Right lobe of liver (tissue), 6 donors: ENCODE data around the gene HECW1. TPM values are rescaled to one million over a fixed set of nuclear protein-coding genes. Genes with fewer than 3 reads are reported as not detected.

Experiments used
- ATAC-seq, 4 donors: fragments of 200-7000 bp; cut with Tn5 transposase; one replicate each; pipeline ENCODE4 v1.9.1; 2020; ENCODE audit warnings: mild to moderate bottlenecking in 4 of 4, moderate library complexity in 4 of 4
- DNase-seq, 3 donors: peaks; one replicate each; pipeline ENCODE4 v3.0.0-alpha.2; 2020
- H3K27ac ChIP-seq, 3 donors: fragments of 200-600 bp; one replicate each; pipeline ENCODE4 v1.8.0; 2022
- H3K27me3 ChIP-seq, 2 donors: fragments of 200-600 bp; one replicate each; pipeline ENCODE4 v1.8.0; 2022
- H3K36me3 ChIP-seq, 4 donors: fragments of 200-600 bp; sonication (generic) in 1 of 4; one replicate each; pipeline versions ENCODE4 v1.5.1 to v1.8.0; 2017 to 2022; ENCODE audit warnings: control low read depth in 1 of 4
- H3K4me1 ChIP-seq, 4 donors: fragments of 200-600 bp; sonication (generic) in 1 of 4; one replicate each; pipeline versions ENCODE4 v1.5.1 to v1.8.0; 2017 to 2022; ENCODE audit warnings: control low read depth in 1 of 4
- H3K4me3 ChIP-seq, 3 donors: fragments of 200-600 bp; one replicate each; pipeline ENCODE4 v1.8.0; 2022
- H3K9me3 ChIP-seq, 4 donors: fragments of 200-600 bp; sonication (generic) in 1 of 4; one replicate each; pipeline versions ENCODE4 v1.5.1 to v1.8.0; 2017 to 2022; ENCODE audit warnings: control low read depth in 1 of 4
- CTCF ChIP-seq, 4 donors: fragments of 200-600 bp in 3 of 4; fragments of 450-650 bp in 1 of 4; IDR thresholded peaks; one replicate each; pipeline versions ENCODE4 v1.5.1 to v1.8.0; 2016 to 2022; ENCODE audit warnings: antibody characterized with exemption in 4 of 4, mild to moderate bottlenecking in 2 of 4
- POLR2A ChIP-seq: fragments of 450-650 bp; IDR thresholded peaks from one replicate; pipeline ENCODE4 v1.6.1; 2017; ENCODE audit warnings: antibody characterized with exemption, mild to moderate bottlenecking
- WGBS: methylation state at CpG from one replicate; pipeline ENCODE4 v1.1.6; 2018; ENCODE audit warnings: low coverage, low lambda C conversion rate; ENCODE audit not compliant: insufficient coverage; ENCODE audit errors: missing lambda C conversion rate; 5-methylcytosine and 5-hydroxymethylcytosine counted together
- intact Hi-C, 2 donors: fragments of 100-400 bp; cut with DNase I; formaldehyde crosslinking; loops; one replicate each; pipeline versions ENCODE4 v1.11.2 to v1.14.1; 2022
- total RNA-seq, 6 experiments: library from RNA; depleted of rRNA in 2 of 6; stranded (reverse); fragments of >200 nt in 2 of 6; fragmentation: NEBNext Ultra II Directional in 3 of 6; extraction: Animal tissue kit (Norgen Biotek cat#: 25700) in 3 of 6; gene quantifications; one replicate each; pipeline versions ENCODE4 v1.1.0 to v1.2.4, GENCODE V29; 2016 to 2023
- donor health status: DM: no; HTN: yes; CAD: no.
- donor health status: DM: no; HTN: no; CAD: no.
- donor health status: DM: no; HTN: no; CAD: no.
- donor health status: DM: no; HTN: yes; CAD: no.
- donor health status: DM: no; HTN: yes; CAD: no.

The HECW1 gene
- total RNA-seq, 6 experiments from 2014 or later, result 0.02 to 0.87 (median 0.09) TPM; not detected in 1

GRCh38 chr7:43155636-43156035 lies 43.2 kb downstream of the HECW1 start:
- Histone ChIP-seq H3K4me1 (no peaks in the 10 kb centered on the region), H3K27me3 (no peaks in the 10 kb centered on the region), H3K4me3 (no peak overlapping the region), H3K36me3 (no peaks in the 10 kb centered on the region), H3K9me3 (no peaks in the 10 kb centered on the region), H3K27ac (no peak overlapping the region)
- ATAC-seq, result no peak
- intact Hi-C loops, result no loop called here
- DNase-seq, result no peak
- TF ChIP-seq CTCF (IDR thresholded peaks at IDR 0.05), result no peak
- no peak for TF ChIP-seq POLR2A
- WGBS, result 41% methylated on average over 4 of the region's 4 CpGs

GRCh38 chr7:43163885-43164284 lies 51.4 kb downstream of the HECW1 start:
- Histone ChIP-seq H3K27me3 (no peaks in the 10 kb centered on the region), H3K27ac (no peak overlapping the region), H3K9me3 (no peaks in the 10 kb centered on the region), H3K4me3 (no peak overlapping the region), H3K4me1 (no peaks in the 10 kb centered on the region), H3K36me3 (no peaks in the 10 kb centered on the region)
- ATAC-seq, result no peak
- DNase-seq, result no peak
- TF ChIP-seq POLR2A (no peak), CTCF (IDR thresholded peaks at IDR 0.05) (no peak)
- WGBS, result 91% methylated on average over 3 of the region's 3 CpGs
- intact Hi-C loops, result no loop called here

GRCh38 chr7:43164757-43165156 lies 52.3 kb downstream of the HECW1 start:
- no peaks in the 10 kb centered on the region for H3K27me3 ChIP-seq
- ATAC-seq (peak in 2 of 4 donors; percentile 43 to 77), DNase-seq (no peak)
- H3K36me3 ChIP-seq, result no peaks in the 10 kb centered on the region
- no peaks in the 10 kb centered on the region for H3K4me1 ChIP-seq
- H3K27ac ChIP-seq, result no peak overlapping the region
- H3K4me3 ChIP-seq, result no peak overlapping the region
- no peaks in the 10 kb centered on the region for H3K9me3 ChIP-seq
- intact Hi-C loops, result no loop called here
- WGBS, result 33% methylated on average over 3 of the region's 4 CpGs
- TF ChIP-seq POLR2A (no peak), CTCF (IDR thresholded peaks at IDR 0.05) (no peak)

- DNase-seq (no peak), ATAC-seq (peak in 1 of 4 donors; percentile 35)
- no peaks in the 10 kb centered on the region for H3K9me3 ChIP-seq
- intact Hi-C loops, result no loop called here
- H3K36me3 ChIP-seq, result no peaks in the 10 kb centered on the region
- no CpG with 5 or more reads among the region's 3 CpGs for WGBS
- H3K4me3 ChIP-seq, result no peak overlapping the region
- no peak overlapping the region for H3K27ac ChIP-seq
- no peaks in the 10 kb centered on the region for H3K4me1 ChIP-seq
- H3K27me3 ChIP-seq, result no peaks in the 10 kb centered on the region
- TF ChIP-seq CTCF (IDR thresholded peaks at IDR 0.05) (no peak), POLR2A (no peak)
These were observed 54.2 kb downstream of the HECW1 start for GRCh38 chr7:43166686-43167085.

- no peak for TF ChIP-seq CTCF (IDR thresholded peaks at IDR 0.05)
- no peak for TF ChIP-seq POLR2A
- WGBS, result 80% methylated on average over 3 of the region's 3 CpGs
- no peaks in the 10 kb centered on the region for H3K36me3 ChIP-seq
- H3K27ac ChIP-seq, result no peak overlapping the region
- ATAC-seq (no peak), DNase-seq (no peak)
- H3K4me1 ChIP-seq, result no peaks in the 10 kb centered on the region
- H3K27me3 ChIP-seq, result no peaks in the 10 kb centered on the region
- intact Hi-C loops, result no loop called here
- no peak overlapping the region for H3K4me3 ChIP-seq
- no peaks in the 10 kb centered on the region for H3K9me3 ChIP-seq
These were observed 56.6 kb downstream of the HECW1 start for GRCh38 chr7:43169076-43169475.
